Ishikawa (cell line): ENCODE measurements around the gene NF2.

Experiments used
- REST ChIP-seq: IDR thresholded peaks from 2 replicates; pipeline ENCODE4 v1.6.1; 2012; ENCODE audit warnings: low read depth, mild to moderate bottlenecking
- YY1 ChIP-seq: IDR thresholded peaks from 2 replicates; pipeline ENCODE4 v1.6.1; 2012; ENCODE audit warnings: low read depth

- TF ChIP-seq REST (no peak), YY1 (no peak)
Observed at GRCh38 chr22:29609139-29609538, 5.7 kb downstream of the NF2 start.
